RWPE2 (cell line): ENCODE results near the gene KRT2.

Experiments
- ATAC-seq: fragments of 200-7000 bp; cut with Tn5 transposase; 3 replicates; pipeline ENCODE4 v1.9.1; 2021; ENCODE audit warnings: low read depth
- DNase-seq: peaks from one replicate; pipeline ENCODE4 v3.0.0-alpha.2; 2020; ENCODE audit warnings: low spot score
- H3K27ac ChIP-seq: fragments of 450-650 bp; 2 replicates; pipeline ENCODE4 v1.5.1; 2017; ENCODE audit warnings: mild to moderate bottlenecking; ENCODE audit not compliant: poor library complexity, severe bottlenecking
- H3K27me3 ChIP-seq: fragments of 250-450 bp; sonication (Bioruptor Pico); 2 replicates; pipeline ENCODE4 v1.5.1; 2021; ENCODE audit warnings: mild to moderate bottlenecking, moderate library complexity; ENCODE audit not compliant: insufficient read depth, poor library complexity, severe bottlenecking
- H3K36me3 ChIP-seq: fragments of 250-450 bp; sonication (Bioruptor Pico); 2 replicates; pipeline ENCODE4 v1.5.1; 2020; ENCODE audit warnings: low read depth, mild to moderate bottlenecking, moderate library complexity
- H3K4me1 ChIP-seq: fragments of 250-450 bp; sonication (Bioruptor Pico); 2 replicates; pipeline ENCODE4 v1.5.1; 2021; ENCODE audit warnings: mild to moderate bottlenecking, moderate library complexity; ENCODE audit not compliant: insufficient read depth, poor library complexity, severe bottlenecking
- H3K4me3 ChIP-seq: fragments of 250-450 bp; sonication (Bioruptor Pico); 2 replicates; pipeline ENCODE4 v1.5.1; 2021; ENCODE audit warnings: mild to moderate bottlenecking, moderate library complexity; ENCODE audit not compliant: severe bottlenecking
- H3K9me3 ChIP-seq: fragments of 250-450 bp; sonication (Bioruptor Pico); 2 replicates; pipeline ENCODE4 v1.5.1; 2021; ENCODE audit warnings: mild to moderate bottlenecking, moderate library complexity; ENCODE audit not compliant: severe bottlenecking
- CTCF ChIP-seq: fragments of 450-650 bp; IDR thresholded peaks from one replicate; pipeline ENCODE4 v1.5.1; 2017; ENCODE audit warnings: mild to moderate bottlenecking, moderate library complexity; ENCODE audit not compliant: poor library complexity, severe bottlenecking

Gene KRT2

GRCh38 chr12:52689239-52689638 is 37.2 kb upstream of the KRT2 start:
- DNase-seq, result no peak
- no peak overlapping the region for H3K4me3 ChIP-seq
- no peak for ATAC-seq
- no peak for TF ChIP-seq CTCF
- H3K27me3 ChIP-seq, result peaks cover 4% of the 10 kb centered on the region
- no peaks in the 10 kb centered on the region for H3K9me3 ChIP-seq
- peaks cover 7% of the 10 kb centered on the region for H3K4me1 ChIP-seq
- no peaks in the 10 kb centered on the region for H3K36me3 ChIP-seq
- H3K27ac ChIP-seq, result no peak overlapping the region

DNA sequence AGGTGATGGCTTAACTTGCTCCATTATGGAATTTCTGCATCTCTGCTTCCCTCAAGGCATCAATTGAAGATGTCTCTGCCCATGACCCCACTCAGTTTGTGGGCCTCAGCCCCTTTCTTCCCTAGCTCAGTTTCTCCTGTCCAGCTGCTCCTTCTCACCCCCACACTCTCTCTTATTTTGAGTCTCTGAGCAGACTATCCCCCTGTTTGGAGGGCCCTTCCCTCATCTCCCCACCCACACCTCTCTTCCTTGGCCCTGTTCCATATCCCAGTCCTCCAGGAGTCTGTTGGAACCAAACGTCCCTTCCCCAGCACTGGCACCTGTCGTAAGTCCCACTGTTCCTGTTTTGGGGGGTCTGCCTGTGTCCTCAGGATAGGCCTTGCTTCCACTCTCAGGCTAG is 36.5 kb upstream of the KRT2 start:
- peaks cover 4% of the 10 kb centered on the region for H3K27me3 ChIP-seq
- ATAC-seq, result no peak
- peaks cover 7% of the 10 kb centered on the region for H3K4me1 ChIP-seq
- H3K9me3 ChIP-seq, result no peaks in the 10 kb centered on the region
- no peak for DNase-seq
- TF ChIP-seq CTCF, result no peak
- no peak overlapping the region for H3K4me3 ChIP-seq
- no peak overlapping the region for H3K27ac ChIP-seq
- no peaks in the 10 kb centered on the region for H3K36me3 ChIP-seq

DNA sequence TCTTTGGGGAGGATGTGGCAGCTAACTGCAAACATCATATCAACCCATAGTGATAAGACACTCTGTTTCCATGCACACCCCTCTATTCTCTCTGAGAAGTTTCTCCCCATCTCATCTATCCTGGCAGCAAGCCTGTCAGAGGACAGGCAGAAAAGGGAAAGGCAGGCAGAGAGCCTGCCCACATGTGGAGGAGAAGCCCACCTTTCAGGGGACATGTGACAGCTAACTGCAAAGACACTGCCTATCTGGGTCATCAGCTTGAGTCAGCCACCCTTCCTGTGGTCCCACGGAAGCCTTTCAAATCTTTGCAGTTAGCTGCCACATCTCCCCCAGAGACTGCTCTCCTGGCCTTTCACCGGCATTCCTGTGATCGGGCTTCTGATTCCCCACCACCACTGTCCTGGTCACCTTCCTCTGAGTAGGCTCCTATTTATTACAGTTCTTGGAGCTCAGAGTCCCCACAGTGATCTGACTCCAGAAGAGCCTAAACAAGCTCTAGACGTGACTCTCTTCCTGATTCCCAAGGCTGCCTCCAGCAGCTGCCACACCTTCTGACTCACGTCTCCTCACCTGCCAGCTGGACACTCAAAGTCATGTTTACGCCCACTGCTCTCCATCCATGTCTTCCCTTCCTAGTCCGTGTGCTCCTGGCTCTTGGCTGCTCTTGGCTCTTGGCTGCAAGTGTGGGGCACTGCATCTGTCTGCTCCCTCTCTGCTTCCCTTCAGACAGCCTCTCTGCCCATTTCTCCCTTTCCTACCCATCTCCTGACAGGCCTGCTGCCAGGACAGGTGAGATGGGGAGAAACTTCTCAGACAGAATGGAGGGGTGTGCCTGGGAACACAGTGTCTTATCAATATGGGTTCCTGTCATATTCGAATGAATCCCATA is 35.7 kb upstream of the KRT2 start:
- H3K27me3 ChIP-seq, result peaks cover 4% of the 10 kb centered on the region
- no peak overlapping the region for H3K27ac ChIP-seq

GRCh38 chr12:52686756-52687487 is 34.9 kb upstream of the KRT2 start:
- no peak for TF ChIP-seq CTCF
- ATAC-seq (no peak), DNase-seq (no peak)
- Histone ChIP-seq H3K9me3 (no peaks in the 10 kb centered on the region), H3K36me3 (no peaks in the 10 kb centered on the region), H3K4me1 (peaks cover 7% of the 10 kb centered on the region), H3K4me3 (no peak overlapping the region), H3K27ac (no peak overlapping the region), H3K27me3 (peaks cover 2% of the 10 kb centered on the region)

More for the DNA sequence above, 35.7 kb upstream of the KRT2 start:
- H3K4me3 ChIP-seq, result no peak overlapping the region
- H3K36me3 ChIP-seq, result no peaks in the 10 kb centered on the region
- peaks cover 7% of the 10 kb centered on the region for H3K4me1 ChIP-seq
- no peak for TF ChIP-seq CTCF
- H3K9me3 ChIP-seq, result no peaks in the 10 kb centered on the region
- peak; percentile 91 for ATAC-seq
- DNase-seq, result no peak
